H9 (cell line): ENCODE data around the gene PLA2G4C. TPM values are rescaled to one million over a fixed set of nuclear protein-coding genes. Genes with fewer than 3 reads are reported as not detected.

Source experiments
- DNase-seq: peaks from one replicate; pipeline ENCODE4 v3.0.0-alpha.2; 2017
- H2AFZ ChIP-seq: one replicate; pipeline ENCODE4 v1.6.1; 2013; ENCODE audit warnings: mild to moderate bottlenecking, low read length, control low read depth, moderate library complexity
- H2AK5ac ChIP-seq: 2 replicates; pipeline ENCODE4 v1.6.1; 2013; ENCODE audit warnings: low read length, control low read depth, mixed read lengths; ENCODE audit not compliant: insufficient read length
- H2BK120ac ChIP-seq: one replicate; pipeline ENCODE4 v1.6.1; 2013; ENCODE audit warnings: low read depth, mild to moderate bottlenecking, low read length, control low read depth, inconsistent platforms; ENCODE audit not compliant: poor library complexity, severe bottlenecking
- H2BK12ac ChIP-seq: 2 replicates; pipeline ENCODE4 v1.6.1; 2013; ENCODE audit warnings: low read length, control low read depth, mixed read lengths, low read depth; ENCODE audit not compliant: insufficient read length
- H2BK15ac ChIP-seq: 2 replicates; pipeline ENCODE4 v1.6.1; 2013; ENCODE audit warnings: low read depth, low read length, control low read depth
- H2BK20ac ChIP-seq: one replicate; pipeline ENCODE4 v1.6.1; 2013; ENCODE audit warnings: low read depth, mild to moderate bottlenecking, low read length, control low read depth, inconsistent platforms; ENCODE audit not compliant: poor library complexity, severe bottlenecking
- H2BK5ac ChIP-seq: 2 replicates; pipeline ENCODE4 v1.6.1; 2013; ENCODE audit warnings: low read length, control low read depth, mixed read lengths; ENCODE audit not compliant: insufficient read length
- H3K14ac ChIP-seq: 2 replicates; pipeline ENCODE4 v1.6.1; 2013; ENCODE audit warnings: low read length, control low read depth; ENCODE audit not compliant: insufficient read depth
- H3K18ac ChIP-seq: 2 replicates; pipeline ENCODE4 v1.6.1; 2013; ENCODE audit warnings: low read depth, mild to moderate bottlenecking, mixed read lengths, low read length, control low read depth; ENCODE audit not compliant: insufficient read length
- H3K23ac ChIP-seq: 2 replicates; pipeline ENCODE4 v1.6.1; 2013; ENCODE audit warnings: low read length, control low read depth, mixed read lengths, low read depth; ENCODE audit not compliant: insufficient read length
- H3K23me2 ChIP-seq: 2 replicates; pipeline ENCODE4 v1.6.1; 2013; ENCODE audit warnings: low read depth, mild to moderate bottlenecking, mixed read lengths, low read length, control low read depth; ENCODE audit not compliant: insufficient read length, poor library complexity, severe bottlenecking
- H3K27ac ChIP-seq: 2 replicates; pipeline ENCODE4 v1.5.1; 2013; ENCODE audit warnings: low read length, control low read depth, mixed read lengths, low read depth; ENCODE audit not compliant: insufficient read length
- H3K27me3 ChIP-seq: 2 replicates; pipeline ENCODE4 v1.6.1; 2013; ENCODE audit warnings: low read length, control low read depth, inconsistent platforms; ENCODE audit not compliant: insufficient read depth
- H3K4ac ChIP-seq: 2 replicates; pipeline ENCODE4 v1.6.1; 2013; ENCODE audit warnings: low read depth, mild to moderate bottlenecking, control low read depth, inconsistent platforms, low read length, moderate library complexity
- H3K4me1 ChIP-seq: 2 replicates; pipeline ENCODE4 v1.6.1; 2013; ENCODE audit warnings: low read length, control low read depth, inconsistent platforms; ENCODE audit not compliant: insufficient read depth
- H3K4me2 ChIP-seq: 2 replicates; pipeline ENCODE4 v1.6.1; 2013; ENCODE audit warnings: low read length, control low read depth, mixed read lengths; ENCODE audit not compliant: insufficient read length, insufficient read depth
- H3K56ac ChIP-seq: 2 replicates; pipeline ENCODE4 v1.6.1; 2013; ENCODE audit warnings: low read depth, mild to moderate bottlenecking, mixed read lengths, low read length, control low read depth; ENCODE audit not compliant: insufficient read length
- H3K79me1 ChIP-seq: 2 replicates; pipeline ENCODE4 v1.6.1; 2013; ENCODE audit warnings: low read depth, mild to moderate bottlenecking, moderate library complexity, low read length, control low read depth, inconsistent platforms; ENCODE audit not compliant: insufficient read depth, poor library complexity, severe bottlenecking
- H3K79me2 ChIP-seq: 2 replicates; pipeline ENCODE4 v1.6.1; 2013; ENCODE audit warnings: low read length, control low read depth, inconsistent platforms; ENCODE audit not compliant: insufficient read depth
- H3K9ac ChIP-seq: 2 replicates; pipeline ENCODE4 v1.6.1; 2013; ENCODE audit warnings: low read length, control low read depth, mixed read lengths; ENCODE audit not compliant: insufficient read length; ENCODE audit errors: extremely low read depth
- H3K9me3 ChIP-seq: one replicate; pipeline ENCODE4 v1.6.1; 2013; ENCODE audit warnings: low read depth, low read length, inconsistent platforms; ENCODE audit not compliant: control insufficient read depth
- H3T11ph ChIP-seq: one replicate; pipeline ENCODE4 v1.6.1; 2013; ENCODE audit warnings: mild to moderate bottlenecking, low read length, control low read depth, inconsistent platforms
- H4K20me1 ChIP-seq: one replicate; pipeline ENCODE4 v1.6.1; 2013; ENCODE audit not compliant: control insufficient read depth, insufficient read length, insufficient read depth
- H4K5ac ChIP-seq: 2 replicates; pipeline ENCODE4 v1.6.1; 2013; ENCODE audit warnings: low read depth, mild to moderate bottlenecking, mixed read lengths, low read length, control low read depth; ENCODE audit not compliant: insufficient read length
- H4K8ac ChIP-seq: replicated peaks from 2 replicates; pipeline ENCODE4 v1.6.1; 2013; ENCODE audit warnings: low read length, control low read depth, mixed read lengths, low read depth; ENCODE audit not compliant: insufficient read length
- H4K91ac ChIP-seq: 2 replicates; pipeline ENCODE4 v1.6.1; 2013; ENCODE audit warnings: low read depth, mild to moderate bottlenecking, moderate library complexity, mixed read lengths, low read length, control low read depth; ENCODE audit not compliant: insufficient read length
- H3K27ac Mint-ChIP-seq, 3 experiments: 2 replicates in 2 of 3; 3 replicates in 1 of 3; pipeline ENCODE4 v1.8.0; 2020 to 2021; ENCODE audit warnings: mixed read lengths in 3 of 3, mild to moderate bottlenecking in 1 of 3, moderate library complexity in 1 of 3
- H3K27me3 Mint-ChIP-seq: 2 replicates; pipeline ENCODE4 v1.8.0; 2021; ENCODE audit warnings: low read depth, mild to moderate bottlenecking, moderate library complexity, mixed read lengths
- H3K36me3 Mint-ChIP-seq, 3 experiments: 2 replicates in 2 of 3; 3 replicates in 1 of 3; pipeline ENCODE4 v1.8.0; 2020 to 2021; ENCODE audit warnings: low read depth in 3 of 3, mixed read lengths in 3 of 3; ENCODE audit not compliant: insufficient read depth in 1 of 3
- H3K4me1 Mint-ChIP-seq, 2 experiments: 2 replicates each; pipeline ENCODE4 v1.8.0; 2020; ENCODE audit warnings: mixed read lengths in 2 of 2
- H3K4me3 Mint-ChIP-seq, 2 experiments: 2 replicates in 1 of 2; 3 replicates in 1 of 2; pipeline ENCODE4 v1.8.0; 2020 to 2021; ENCODE audit warnings: mild to moderate bottlenecking in 2 of 2, mixed read lengths in 2 of 2, moderate library complexity in 1 of 2
- H3K9me3 Mint-ChIP-seq, 2 experiments: 2 replicates in 1 of 2; 3 replicates in 1 of 2; pipeline ENCODE4 v1.8.0; 2020; ENCODE audit warnings: mild to moderate bottlenecking in 2 of 2, mixed read lengths in 2 of 2, moderate library complexity in 1 of 2
- WGBS: extraction: QIAGEN DNeasy Blood & Tissue Kit; methylation state at CpG from one replicate; pipeline ENCODE4 v1.1.7; 2013; ENCODE audit warnings: missing lambda C conversion rate, low lambda C conversion rate, mixed read lengths; ENCODE audit not compliant: insufficient read length; ENCODE audit errors: extremely low coverage; 5-methylcytosine and 5-hydroxymethylcytosine counted together
- total RNA-seq: library from RNA; stranded (reverse); gene quantifications from 2 replicates; pipeline ENCODE4 v1.2.1, GENCODE V29; 2021
- TF ChIP-seq, protein P1 (sequence below): fragments of 200-600 bp; sonication (generic); conservative IDR thresholded peaks from 3 replicates; pipeline ENCODE4 v1.8.0; 2021; ENCODE audit warnings: antibody characterized with exemption, mild to moderate bottlenecking

PLA2G4C gene
- total RNA-seq, 1 experiment from 2014 or later = 7.0 TPM

- Histone ChIP-seq H3K56ac (no peak overlapping the region), H2BK120ac (no peak overlapping the region), H3K9ac (no peak overlapping the region), H3K4me2 (no peak overlapping the region), H3K27ac (no peak overlapping the region), H3K79me2 (no peaks in the 10 kb centered on the region), H4K20me1 (no peaks in the 10 kb centered on the region), H4K8ac (no peak overlapping the region), H3K23me2 (no peaks in the 10 kb centered on the region), H2BK20ac (no peak overlapping the region), H3T11ph (no peak overlapping the region), H2BK15ac (no peak overlapping the region), H2BK5ac (no peak overlapping the region), H4K91ac (no peak overlapping the region), H3K79me1 (no peaks in the 10 kb centered on the region), H4K5ac (no peak overlapping the region), H3K14ac (no peak overlapping the region), H3K27me3 (no peaks in the 10 kb centered on the region), H3K9me3 (no peaks in the 10 kb centered on the region), H2BK12ac (no peak overlapping the region), H3K18ac (no peak overlapping the region), H3K4ac (no peak overlapping the region), H3K4me1 (no peaks in the 10 kb centered on the region), H2AFZ (no peak overlapping the region), H3K23ac (no peak overlapping the region), H2AK5ac (no peak overlapping the region)
- H3K4me3 Mint-ChIP-seq = no peak overlapping the region
- no peak for DNase-seq
- TF ChIP-seq, protein P1, sequence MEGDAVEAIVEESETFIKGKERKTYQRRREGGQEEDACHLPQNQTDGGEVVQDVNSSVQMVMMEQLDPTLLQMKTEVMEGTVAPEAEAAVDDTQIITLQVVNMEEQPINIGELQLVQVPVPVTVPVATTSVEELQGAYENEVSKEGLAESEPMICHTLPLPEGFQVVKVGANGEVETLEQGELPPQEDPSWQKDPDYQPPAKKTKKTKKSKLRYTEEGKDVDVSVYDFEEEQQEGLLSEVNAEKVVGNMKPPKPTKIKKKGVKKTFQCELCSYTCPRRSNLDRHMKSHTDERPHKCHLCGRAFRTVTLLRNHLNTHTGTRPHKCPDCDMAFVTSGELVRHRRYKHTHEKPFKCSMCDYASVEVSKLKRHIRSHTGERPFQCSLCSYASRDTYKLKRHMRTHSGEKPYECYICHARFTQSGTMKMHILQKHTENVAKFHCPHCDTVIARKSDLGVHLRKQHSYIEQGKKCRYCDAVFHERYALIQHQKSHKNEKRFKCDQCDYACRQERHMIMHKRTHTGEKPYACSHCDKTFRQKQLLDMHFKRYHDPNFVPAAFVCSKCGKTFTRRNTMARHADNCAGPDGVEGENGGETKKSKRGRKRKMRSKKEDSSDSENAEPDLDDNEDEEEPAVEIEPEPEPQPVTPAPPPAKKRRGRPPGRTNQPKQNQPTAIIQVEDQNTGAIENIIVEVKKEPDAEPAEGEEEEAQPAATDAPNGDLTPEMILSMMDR = no peak
- peaks cover 7 to 12% of the 10 kb centered on the region in 2 experiments; a peak in 4 of 5 replicates for H3K9me3 Mint-ChIP-seq
- H3K27me3 Mint-ChIP-seq = peaks cover 3% of the 10 kb centered on the region; the same call in 1 of the 2 replicates
- WGBS = no CpG with 5 or more reads among the region's 6 CpGs
- peaks cover 5 to 6% of the 10 kb centered on the region in 2 experiments for H3K4me1 Mint-ChIP-seq
- no peaks in the 10 kb centered on the region; a peak in 1 of 7 replicates for H3K36me3 Mint-ChIP-seq
- no peak overlapping the region for H3K27ac Mint-ChIP-seq
These were observed 109.8 kb downstream of the PLA2G4C start for GRCh38 chr19:48000846-48001245.
